Suprapubic skin (tissue), 4 donors: ENCODE results near the gene ZBTB46. TPM values are rescaled to one million over a fixed set of nuclear protein-coding genes. Genes with fewer than 3 reads are reported as not detected.
"Not testable (repeated sequence)": the region's sequence is repeated elsewhere in the genome, so short reads cannot be mapped to it uniquely, and the experiment has no call there.

Source experiments
- DNase-seq, 2 donors: peaks; one replicate each; pipeline ENCODE4 v3.0.0-alpha.2; 2019; ENCODE audit warnings: low spot score in 2 of 2
- H3K27ac ChIP-seq: fragments of 200-600 bp; sonication (generic); one replicate; pipeline ENCODE4 v1.5.1; 2019
- H3K27me3 ChIP-seq: fragments of 200-600 bp; sonication (generic); one replicate; pipeline ENCODE4 v1.5.1; 2019
- H3K36me3 ChIP-seq: fragments of 200-600 bp; sonication (generic); one replicate; pipeline ENCODE4 v1.5.1; 2019
- H3K4me1 ChIP-seq: fragments of 200-600 bp; sonication (generic); one replicate; pipeline ENCODE4 v1.5.1; 2019
- H3K4me3 ChIP-seq: fragments of 200-600 bp; sonication (generic); one replicate; pipeline ENCODE4 v1.5.1; 2019; ENCODE audit warnings: mild to moderate bottlenecking
- H3K9me3 ChIP-seq: fragments of 200-600 bp; sonication (generic); one replicate; pipeline ENCODE4 v1.5.1; 2019
- CTCF ChIP-seq, 2 donors: fragments of 200-600 bp in 1 of 2; fragments of 450-650 bp in 1 of 2; sonication (generic) in 1 of 2; IDR thresholded peaks; one replicate each; pipeline ENCODE4 v1.5.1; 2016 to 2019; ENCODE audit warnings: antibody characterized with exemption in 2 of 2, mild to moderate bottlenecking in 1 of 2, moderate library complexity in 1 of 2
- EP300 ChIP-seq: sonication (generic); formaldehyde crosslinking; IDR thresholded peaks from one replicate; pipeline ENCODE4 v1.6.1; 2017; ENCODE audit warnings: antibody characterized with exemption
- POLR2A ChIP-seq, 2 donors: fragments of 450-650 bp; IDR thresholded peaks; one replicate each; pipeline ENCODE4 v1.6.1; 2017; ENCODE audit warnings: antibody characterized with exemption in 2 of 2, mild to moderate bottlenecking in 2 of 2, moderate library complexity in 2 of 2
- POLR2AphosphoS5 ChIP-seq, 3 donors: sonication (generic); formaldehyde crosslinking; IDR thresholded peaks; one replicate each; pipeline ENCODE4 v1.6.1; 2017; ENCODE audit warnings: antibody characterized with exemption in 3 of 3
- WGBS: methylation state at CpG from one replicate; pipeline ENCODE4 v1.1.5; 2018; 5-methylcytosine and 5-hydroxymethylcytosine counted together
- total RNA-seq, 4 donors: library from RNA; depleted of rRNA; stranded (reverse); fragments of >200 nt; gene quantifications; one replicate each; pipeline ENCODE4 v1.1.0, GENCODE V29; 2016

The ZBTB46 gene
- total RNA-seq, 4 donors from 2014 or later = 3.4 to 5.1 (median 4.4) TPM

GRCh38 chr20:63808145-63808724 lies 22.8 kb downstream of the ZBTB46 start:
- no peaks in the 10 kb centered on the region for H3K36me3 ChIP-seq
- no peak overlapping the region for H3K27ac ChIP-seq
- no peaks in the 10 kb centered on the region for H3K27me3 ChIP-seq
- no peak overlapping the region for H3K4me3 ChIP-seq
- DNase-seq = no peak
- no peaks in the 10 kb centered on the region for H3K9me3 ChIP-seq
- TF ChIP-seq POLR2A (IDR thresholded peaks at IDR 0.05) (no peak), POLR2AphosphoS5 (IDR thresholded peaks at IDR 0.05) (no peak), EP300 (no peak), CTCF (IDR thresholded peaks at IDR 0.05) (no peak)
- no peaks in the 10 kb centered on the region for H3K4me1 ChIP-seq
- 97% methylated on average over 12 of the region's 38 CpGs for WGBS

- H3K4me1 ChIP-seq = no peaks in the 10 kb centered on the region
- H3K36me3 ChIP-seq = no peaks in the 10 kb centered on the region
- H3K27ac ChIP-seq = no peak overlapping the region
- no peak for DNase-seq
- over 99% methylated on average over 22 of the region's 23 CpGs for WGBS
- no peak for TF ChIP-seq EP300
- no peak for TF ChIP-seq POLR2AphosphoS5 (IDR thresholded peaks at IDR 0.05)
- TF ChIP-seq POLR2A (IDR thresholded peaks at IDR 0.05) = no peak
- no peak for TF ChIP-seq CTCF (IDR thresholded peaks at IDR 0.05)
- no peaks in the 10 kb centered on the region for H3K27me3 ChIP-seq
- H3K4me3 ChIP-seq = no peak overlapping the region
- H3K9me3 ChIP-seq = no peaks in the 10 kb centered on the region
These were observed 23.4 kb downstream of the ZBTB46 start for GRCh38 chr20:63807654-63808053.

GRCh38 chr20:63804308-63804636 lies 26.8 kb downstream of the ZBTB46 start:
- 92% methylated on average over 7 of the region's 8 CpGs for WGBS

GRCh38 chr20:63802469-63803240 lies 28.4 kb downstream of the ZBTB46 start:
- Histone ChIP-seq H3K9me3 (no peaks in the 10 kb centered on the region), H3K4me1 (no peaks in the 10 kb centered on the region), H3K36me3 (no peaks in the 10 kb centered on the region), H3K4me3 (no peak overlapping the region), H3K27ac (no peak overlapping the region), H3K27me3 (no peaks in the 10 kb centered on the region)
- no peak for TF ChIP-seq POLR2AphosphoS5 (IDR thresholded peaks at IDR 0.05)
- no peak for TF ChIP-seq CTCF (IDR thresholded peaks at IDR 0.05)
- no peak for TF ChIP-seq POLR2A (IDR thresholded peaks at IDR 0.05)
- no peak for TF ChIP-seq EP300
- 89% methylated on average over 31 of the region's 51 CpGs for WGBS
- DNase-seq = no peak

More at GRCh38 chr20:63804308-63804636, 26.8 kb downstream of the ZBTB46 start:
- H3K4me3 ChIP-seq = no peak overlapping the region
- no peaks in the 10 kb centered on the region for H3K36me3 ChIP-seq
- H3K9me3 ChIP-seq = no peaks in the 10 kb centered on the region
- no peaks in the 10 kb centered on the region for H3K27me3 ChIP-seq
- DNase-seq = no peak
- TF ChIP-seq POLR2A (IDR thresholded peaks at IDR 0.05) = no peak
- no peak for TF ChIP-seq EP300
- no peak for TF ChIP-seq CTCF (IDR thresholded peaks at IDR 0.05)
- no peak for TF ChIP-seq POLR2AphosphoS5 (IDR thresholded peaks at IDR 0.05)
- no peaks in the 10 kb centered on the region for H3K4me1 ChIP-seq
- peak overlapping the region; percentile 19 for H3K27ac ChIP-seq

- not testable (repeated sequence) for DNase-seq, H3K4me3 ChIP-seq, H3K4me1 ChIP-seq, H3K27me3 ChIP-seq, H3K9me3 ChIP-seq, H3K27ac ChIP-seq, H3K36me3 ChIP-seq
- WGBS = 88% methylated on average over 2 of the region's 2 CpGs
These were observed 29.9 kb downstream of the ZBTB46 start for GRCh38 chr20:63801174-63801573.

- H3K36me3 ChIP-seq, H3K27me3 ChIP-seq, H3K4me1 ChIP-seq, H3K27ac ChIP-seq, H3K9me3 ChIP-seq, DNase-seq, H3K4me3 ChIP-seq: not testable (repeated sequence)
- 94% methylated on average over 11 of the region's 27 CpGs for WGBS
These were observed 30.7 kb downstream of the ZBTB46 start for GRCh38 chr20:63800411-63800810.

GRCh38 chr20:63799127-63799526 lies 31.9 kb downstream of the ZBTB46 start:
- not testable (repeated sequence) for H3K36me3 ChIP-seq, DNase-seq
- 63% methylated on average over 5 of the region's 5 CpGs for WGBS

GRCh38 chr20:63797175-63797574 lies 33.9 kb downstream of the ZBTB46 start:
- H3K27me3 ChIP-seq, H3K36me3 ChIP-seq, H3K27ac ChIP-seq, H3K9me3 ChIP-seq, H3K4me3 ChIP-seq, H3K4me1 ChIP-seq, DNase-seq: not testable (repeated sequence)
- WGBS = 83% methylated on average over 3 of the region's 3 CpGs

More at GRCh38 chr20:63799127-63799526, 31.9 kb downstream of the ZBTB46 start:
- H3K9me3 ChIP-seq, H3K4me1 ChIP-seq, H3K27me3 ChIP-seq, H3K4me3 ChIP-seq, H3K27ac ChIP-seq: not testable (repeated sequence)
